ENCODE results near the gene ZBTB21.

The ZBTB21 gene

GRCh38 chr21:42049578-42050430 is 39.6 kb upstream of the ZBTB21 start:
- Histone ChIP-seq H3K27me3 (ENCODE audit: control insufficient read depth in 1 of 2, insufficient read depth in 2 of 2, low read length in 2 of 2) (no peaks in the 10 kb centered on the region), H3K4me1 (ENCODE audit: control insufficient read depth in 1 of 2, insufficient read depth in 2 of 2, low read length in 2 of 2) (no peaks in the 10 kb centered on the region), H3K9me3 (ENCODE audit: control insufficient read depth in 1 of 2, low read length in 2 of 2) (no peaks in the 10 kb centered on the region), H3K27ac (ENCODE audit: low read depth, low read length) (no peak overlapping the region), H3K36me3 (ENCODE audit: control insufficient read depth in 1 of 2, insufficient read depth in 2 of 2, low read length in 2 of 2) (no peaks in the 10 kb centered on the region), H3K9ac (ENCODE audit: low read depth in 1 of 2, low read length in 2 of 2) (no peak overlapping the region), H3K4me3 (ENCODE audit: low read depth in 1 of 2, low read length in 2 of 2) (no peak overlapping the region)

GRCh38 chr21:42048870-42049577 is 38.9 kb upstream of the ZBTB21 start:
- Histone ChIP-seq H3K27ac (ENCODE audit: low read depth, low read length) (no peak overlapping the region), H3K4me1 (ENCODE audit: control insufficient read depth in 1 of 2, insufficient read depth in 2 of 2, low read length in 2 of 2) (no peaks in the 10 kb centered on the region), H3K4me3 (ENCODE audit: low read depth in 1 of 2, low read length in 2 of 2) (no peak overlapping the region), H3K36me3 (ENCODE audit: control insufficient read depth in 1 of 2, insufficient read depth in 2 of 2, low read length in 2 of 2) (no peaks in the 10 kb centered on the region), H3K9ac (ENCODE audit: low read depth in 1 of 2, low read length in 2 of 2) (no peak overlapping the region), H3K27me3 (ENCODE audit: control insufficient read depth in 1 of 2, insufficient read depth in 2 of 2, low read length in 2 of 2) (no peaks in the 10 kb centered on the region), H3K9me3 (ENCODE audit: control insufficient read depth in 1 of 2, low read length in 2 of 2) (no peaks in the 10 kb centered on the region)

- H3K4me3 ChIP-seq (ENCODE audit: low read depth in 1 of 2, low read length in 2 of 2) = no peak overlapping the region
- H3K27me3 ChIP-seq (ENCODE audit: control insufficient read depth in 1 of 2, insufficient read depth in 2 of 2, low read length in 2 of 2) = no peaks in the 10 kb centered on the region
- H3K27ac ChIP-seq (ENCODE audit: low read depth, low read length) = no peak overlapping the region
- H3K36me3 ChIP-seq (ENCODE audit: control insufficient read depth in 1 of 2, insufficient read depth in 2 of 2, low read length in 2 of 2) = no peaks in the 10 kb centered on the region
- H3K9ac ChIP-seq (ENCODE audit: low read depth in 1 of 2, low read length in 2 of 2) = no peak overlapping the region
- H3K9me3 ChIP-seq (ENCODE audit: control insufficient read depth in 1 of 2, low read length in 2 of 2) = no peaks in the 10 kb centered on the region
- H3K4me1 ChIP-seq (ENCODE audit: control insufficient read depth in 1 of 2, insufficient read depth in 2 of 2, low read length in 2 of 2) = no peaks in the 10 kb centered on the region
These were observed 37.9 kb upstream of the ZBTB21 start for GRCh38 chr21:42047821-42048613.

GRCh38 chr21:42044871-42045495 is 34.8 kb upstream of the ZBTB21 start:
- H3K9me3 ChIP-seq (ENCODE audit: control insufficient read depth in 1 of 2, low read length in 2 of 2) = no peaks in the 10 kb centered on the region
- no peaks in the 10 kb centered on the region for H3K36me3 ChIP-seq (ENCODE audit: control insufficient read depth in 1 of 2, insufficient read depth in 2 of 2, low read length in 2 of 2)
- no peak overlapping the region for H3K4me3 ChIP-seq (ENCODE audit: low read depth in 1 of 2, low read length in 2 of 2)
- no peak overlapping the region for H3K9ac ChIP-seq (ENCODE audit: low read depth in 1 of 2, low read length in 2 of 2)
- H3K4me1 ChIP-seq (ENCODE audit: control insufficient read depth in 1 of 2, insufficient read depth in 2 of 2, low read length in 2 of 2) = peaks cover 0 to 2% of the 10 kb centered on the region in 2 donors
- H3K27me3 ChIP-seq (ENCODE audit: control insufficient read depth in 1 of 2, insufficient read depth in 2 of 2, low read length in 2 of 2) = no peaks in the 10 kb centered on the region
- H3K27ac ChIP-seq (ENCODE audit: low read depth, low read length) = no peak overlapping the region

- Histone ChIP-seq H3K27ac (ENCODE audit: low read depth, low read length) (no peak overlapping the region), H3K4me3 (ENCODE audit: low read depth in 1 of 2, low read length in 2 of 2) (no peak overlapping the region), H3K36me3 (ENCODE audit: control insufficient read depth in 1 of 2, insufficient read depth in 2 of 2, low read length in 2 of 2) (no peaks in the 10 kb centered on the region), H3K27me3 (ENCODE audit: control insufficient read depth in 1 of 2, insufficient read depth in 2 of 2, low read length in 2 of 2) (no peaks in the 10 kb centered on the region), H3K4me1 (ENCODE audit: control insufficient read depth in 1 of 2, insufficient read depth in 2 of 2, low read length in 2 of 2) (peaks cover 0 to 4% of the 10 kb centered on the region in 2 donors), H3K9me3 (ENCODE audit: control insufficient read depth in 1 of 2, low read length in 2 of 2) (no peaks in the 10 kb centered on the region), H3K9ac (ENCODE audit: low read depth in 1 of 2, low read length in 2 of 2) (no peak overlapping the region)
These were observed 33.8 kb upstream of the ZBTB21 start for GRCh38 chr21:42043961-42044360.

- no peak overlapping the region for H3K27ac ChIP-seq (ENCODE audit: low read depth, low read length)
- no peaks in the 10 kb centered on the region for H3K27me3 ChIP-seq (ENCODE audit: control insufficient read depth in 1 of 2, insufficient read depth in 2 of 2, low read length in 2 of 2)
- H3K9ac ChIP-seq (ENCODE audit: low read depth in 1 of 2, low read length in 2 of 2) = no peak overlapping the region
- H3K9me3 ChIP-seq (ENCODE audit: control insufficient read depth in 1 of 2, low read length in 2 of 2) = no peaks in the 10 kb centered on the region
- H3K4me3 ChIP-seq (ENCODE audit: low read depth in 1 of 2, low read length in 2 of 2) = no peak overlapping the region
- H3K36me3 ChIP-seq (ENCODE audit: control insufficient read depth in 1 of 2, insufficient read depth in 2 of 2, low read length in 2 of 2) = no peaks in the 10 kb centered on the region
- H3K4me1 ChIP-seq (ENCODE audit: control insufficient read depth in 1 of 2, insufficient read depth in 2 of 2, low read length in 2 of 2) = peaks cover under 1 to 5% of the 10 kb centered on the region in 2 donors
These were observed 33.2 kb upstream of the ZBTB21 start for GRCh38 chr21:42043201-42043895.

GRCh38 chr21:42042651-42043050 is 32.5 kb upstream of the ZBTB21 start:
- no peak overlapping the region for H3K4me3 ChIP-seq (ENCODE audit: low read depth in 1 of 2, low read length in 2 of 2)
- H3K9me3 ChIP-seq (ENCODE audit: control insufficient read depth in 1 of 2, low read length in 2 of 2) = no peaks in the 10 kb centered on the region
- H3K9ac ChIP-seq (ENCODE audit: low read depth in 1 of 2, low read length in 2 of 2) = no peak overlapping the region
- H3K27ac ChIP-seq (ENCODE audit: low read depth, low read length) = no peak overlapping the region
- H3K27me3 ChIP-seq (ENCODE audit: control insufficient read depth in 1 of 2, insufficient read depth in 2 of 2, low read length in 2 of 2) = no peaks in the 10 kb centered on the region
- peaks cover 7 to 11% of the 10 kb centered on the region in 2 donors for H3K4me1 ChIP-seq (ENCODE audit: control insufficient read depth in 1 of 2, insufficient read depth in 2 of 2, low read length in 2 of 2)
- no peaks in the 10 kb centered on the region for H3K36me3 ChIP-seq (ENCODE audit: control insufficient read depth in 1 of 2, insufficient read depth in 2 of 2, low read length in 2 of 2)

- Histone ChIP-seq H3K4me1 (ENCODE audit: control insufficient read depth in 1 of 2, insufficient read depth in 2 of 2, low read length in 2 of 2) (peaks cover 7 to 14% of the 10 kb centered on the region in 2 donors), H3K36me3 (ENCODE audit: control insufficient read depth in 1 of 2, insufficient read depth in 2 of 2, low read length in 2 of 2) (no peaks in the 10 kb centered on the region), H3K9ac (ENCODE audit: low read depth in 1 of 2, low read length in 2 of 2) (no peak overlapping the region), H3K27me3 (ENCODE audit: control insufficient read depth in 1 of 2, insufficient read depth in 2 of 2, low read length in 2 of 2) (no peaks in the 10 kb centered on the region), H3K27ac (ENCODE audit: low read depth, low read length) (no peak overlapping the region), H3K9me3 (ENCODE audit: control insufficient read depth in 1 of 2, low read length in 2 of 2) (no peaks in the 10 kb centered on the region), H3K4me3 (ENCODE audit: low read depth in 1 of 2, low read length in 2 of 2) (no peak overlapping the region)
These were observed 31.6 kb upstream of the ZBTB21 start for GRCh38 chr21:42041711-42042110.

- Histone ChIP-seq H3K27me3 (ENCODE audit: control insufficient read depth in 1 of 2, insufficient read depth in 2 of 2, low read length in 2 of 2) (no peaks in the 10 kb centered on the region), H3K4me3 (ENCODE audit: low read depth in 1 of 2, low read length in 2 of 2) (no peak overlapping the region), H3K27ac (ENCODE audit: low read depth, low read length) (no peak overlapping the region), H3K9me3 (ENCODE audit: control insufficient read depth in 1 of 2, low read length in 2 of 2) (no peaks in the 10 kb centered on the region), H3K4me1 (ENCODE audit: control insufficient read depth in 1 of 2, insufficient read depth in 2 of 2, low read length in 2 of 2) (peaks cover 7 to 14% of the 10 kb centered on the region in 2 donors), H3K9ac (ENCODE audit: low read depth in 1 of 2, low read length in 2 of 2) (no peak overlapping the region), H3K36me3 (ENCODE audit: control insufficient read depth in 1 of 2, insufficient read depth in 2 of 2, low read length in 2 of 2) (no peaks in the 10 kb centered on the region)
These were observed 31.1 kb upstream of the ZBTB21 start for GRCh38 chr21:42041246-42041645.

Data from duodenal mucosa (tissue), 2 donors.